Measurements from ENCODE around the gene APBB2. TPM values are rescaled to one million over a fixed set of nuclear protein-coding genes. Genes with fewer than 3 reads are reported as not detected.

The APBB2 gene
- total and polyA plus RNA-seq, 4 donors: 4.8 to 31.5 (median 11.2) TPM

DNA sequence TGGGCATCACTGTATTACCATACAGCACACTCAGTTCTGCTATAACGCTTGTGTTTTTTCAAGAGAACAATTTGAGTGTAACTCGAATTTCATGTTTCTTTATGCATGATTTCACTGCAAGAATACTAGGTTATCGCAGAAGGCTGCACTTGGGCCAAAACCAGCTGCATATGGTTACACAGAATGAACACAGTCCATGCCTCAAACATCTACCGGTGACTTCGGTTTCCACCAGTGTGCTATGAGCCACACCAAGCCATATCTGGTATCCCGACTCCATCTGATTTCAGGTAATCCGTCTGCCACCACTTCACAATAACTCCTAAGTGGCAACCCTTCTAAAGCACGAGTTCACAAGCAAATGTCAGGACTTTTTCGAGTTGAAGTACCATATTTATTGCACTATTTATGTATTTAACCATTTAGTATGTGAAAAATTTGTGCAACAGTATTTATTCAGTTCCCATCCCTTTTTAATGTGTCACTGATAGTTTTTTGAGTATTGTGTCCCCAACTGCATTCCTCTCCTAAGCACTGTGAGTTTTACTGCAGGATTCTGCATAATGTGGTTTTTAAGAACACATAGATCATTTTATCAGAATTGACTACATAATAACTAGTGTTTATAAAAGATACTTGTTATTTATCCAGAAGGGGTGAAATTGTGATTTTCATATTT lies 111.8 kb downstream of the APBB2 start:
- peaks cover 5 to 39% (median 30%) of the 10 kb centered on the region in 4 donors for H3K4me1 ChIP-seq (ENCODE audit: control insufficient read depth in 4 of 4, insufficient read depth in 4 of 4, low read length in 3 of 4)
- TF ChIP-seq FOXA1 (IDR thresholded peaks at IDR 0.05): no peak
- TF ChIP-seq FOXA2 (IDR thresholded peaks at IDR 0.05): no peak
- TF ChIP-seq TAF1 (conservative IDR thresholded peaks at IDR 0.05): no peak
- TF ChIP-seq, protein P1, sequence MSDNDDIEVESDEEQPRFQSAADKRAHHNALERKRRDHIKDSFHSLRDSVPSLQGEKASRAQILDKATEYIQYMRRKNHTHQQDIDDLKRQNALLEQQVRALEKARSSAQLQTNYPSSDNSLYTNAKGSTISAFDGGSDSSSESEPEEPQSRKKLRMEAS (IDR thresholded peaks at IDR 0.05): no peak
- TF ChIP-seq, protein P2, sequence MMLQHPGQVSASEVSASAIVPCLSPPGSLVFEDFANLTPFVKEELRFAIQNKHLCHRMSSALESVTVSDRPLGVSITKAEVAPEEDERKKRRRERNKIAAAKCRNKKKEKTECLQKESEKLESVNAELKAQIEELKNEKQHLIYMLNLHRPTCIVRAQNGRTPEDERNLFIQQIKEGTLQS (IDR thresholded peaks at IDR 0.05): no peak
- TF ChIP-seq HNF4A (conservative IDR thresholded peaks at IDR 0.05): no peak
- no peak for TF ChIP-seq GABPA (IDR thresholded peaks at IDR 0.05 in 1 of 2, conservative IDR thresholded peaks at IDR 0.05 in 1 of 2)
- TF ChIP-seq EGR1 (IDR thresholded peaks at IDR 0.05; ENCODE audit: low read depth in 2 of 2): no peak
- TF ChIP-seq, protein P3, sequence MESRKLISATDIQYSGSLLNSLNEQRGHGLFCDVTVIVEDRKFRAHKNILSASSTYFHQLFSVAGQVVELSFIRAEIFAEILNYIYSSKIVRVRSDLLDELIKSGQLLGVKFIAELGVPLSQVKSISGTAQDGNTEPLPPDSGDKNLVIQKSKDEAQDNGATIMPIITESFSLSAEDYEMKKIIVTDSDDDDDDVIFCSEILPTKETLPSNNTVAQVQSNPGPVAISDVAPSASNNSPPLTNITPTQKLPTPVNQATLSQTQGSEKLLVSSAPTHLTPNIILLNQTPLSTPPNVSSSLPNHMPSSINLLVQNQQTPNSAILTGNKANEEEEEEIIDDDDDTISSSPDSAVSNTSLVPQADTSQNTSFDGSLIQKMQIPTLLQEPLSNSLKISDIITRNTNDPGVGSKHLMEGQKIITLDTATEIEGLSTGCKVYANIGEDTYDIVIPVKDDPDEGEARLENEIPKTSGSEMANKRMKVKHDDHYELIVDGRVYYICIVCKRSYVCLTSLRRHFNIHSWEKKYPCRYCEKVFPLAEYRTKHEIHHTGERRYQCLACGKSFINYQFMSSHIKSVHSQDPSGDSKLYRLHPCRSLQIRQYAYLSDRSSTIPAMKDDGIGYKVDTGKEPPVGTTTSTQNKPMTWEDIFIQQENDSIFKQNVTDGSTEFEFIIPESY (IDR thresholded peaks at IDR 0.05): no peak
- TF ChIP-seq SP1 (IDR thresholded peaks at IDR 0.05): no peak
- no peak for TF ChIP-seq NR2F2 (IDR thresholded peaks at IDR 0.05)
- no peak for TF ChIP-seq YY1 (IDR thresholded peaks at IDR 0.05)
- TF ChIP-seq RXRA (IDR thresholded peaks at IDR 0.05): no peak
- TF ChIP-seq, protein P4, sequence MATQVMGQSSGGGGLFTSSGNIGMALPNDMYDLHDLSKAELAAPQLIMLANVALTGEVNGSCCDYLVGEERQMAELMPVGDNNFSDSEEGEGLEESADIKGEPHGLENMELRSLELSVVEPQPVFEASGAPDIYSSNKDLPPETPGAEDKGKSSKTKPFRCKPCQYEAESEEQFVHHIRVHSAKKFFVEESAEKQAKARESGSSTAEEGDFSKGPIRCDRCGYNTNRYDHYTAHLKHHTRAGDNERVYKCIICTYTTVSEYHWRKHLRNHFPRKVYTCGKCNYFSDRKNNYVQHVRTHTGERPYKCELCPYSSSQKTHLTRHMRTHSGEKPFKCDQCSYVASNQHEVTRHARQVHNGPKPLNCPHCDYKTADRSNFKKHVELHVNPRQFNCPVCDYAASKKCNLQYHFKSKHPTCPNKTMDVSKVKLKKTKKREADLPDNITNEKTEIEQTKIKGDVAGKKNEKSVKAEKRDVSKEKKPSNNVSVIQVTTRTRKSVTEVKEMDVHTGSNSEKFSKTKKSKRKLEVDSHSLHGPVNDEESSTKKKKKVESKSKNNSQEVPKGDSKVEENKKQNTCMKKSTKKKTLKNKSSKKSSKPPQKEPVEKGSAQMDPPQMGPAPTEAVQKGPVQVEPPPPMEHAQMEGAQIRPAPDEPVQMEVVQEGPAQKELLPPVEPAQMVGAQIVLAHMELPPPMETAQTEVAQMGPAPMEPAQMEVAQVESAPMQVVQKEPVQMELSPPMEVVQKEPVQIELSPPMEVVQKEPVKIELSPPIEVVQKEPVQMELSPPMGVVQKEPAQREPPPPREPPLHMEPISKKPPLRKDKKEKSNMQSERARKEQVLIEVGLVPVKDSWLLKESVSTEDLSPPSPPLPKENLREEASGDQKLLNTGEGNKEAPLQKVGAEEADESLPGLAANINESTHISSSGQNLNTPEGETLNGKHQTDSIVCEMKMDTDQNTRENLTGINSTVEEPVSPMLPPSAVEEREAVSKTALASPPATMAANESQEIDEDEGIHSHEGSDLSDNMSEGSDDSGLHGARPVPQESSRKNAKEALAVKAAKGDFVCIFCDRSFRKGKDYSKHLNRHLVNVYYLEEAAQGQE (IDR thresholded peaks at IDR 0.05): no peak
- no peak for TF ChIP-seq HNF4G (IDR thresholded peaks at IDR 0.05)
- H3K9me3 ChIP-seq (ENCODE audit: control insufficient read depth in 4 of 4, low read length in 3 of 4): no peaks in the 10 kb centered on the region
- no peak for DNase-seq (ENCODE audit: low spot score)
- H3K36me3 ChIP-seq (ENCODE audit: control insufficient read depth in 4 of 4, insufficient read depth in 3 of 4, low read depth in 1 of 4, low read length in 3 of 4): no peaks in the 10 kb centered on the region
- 91% methylated on average over 9 of the region's 9 CpGs for WGBS
- no peak overlapping the region for H3K27ac ChIP-seq (ENCODE audit: low read depth in 1 of 2, low read length in 2 of 2)
- no peak overlapping the region for H3K9ac ChIP-seq (ENCODE audit: low read depth in 1 of 2, low read length in 2 of 2)
- H3K4me3 ChIP-seq (ENCODE audit: low read depth in 1 of 3, low read length in 3 of 3): no peak overlapping the region
- H3K27me3 ChIP-seq (ENCODE audit: control insufficient read depth in 4 of 4, insufficient read depth in 4 of 4, low read length in 3 of 4): no peaks in the 10 kb centered on the region

DNA sequence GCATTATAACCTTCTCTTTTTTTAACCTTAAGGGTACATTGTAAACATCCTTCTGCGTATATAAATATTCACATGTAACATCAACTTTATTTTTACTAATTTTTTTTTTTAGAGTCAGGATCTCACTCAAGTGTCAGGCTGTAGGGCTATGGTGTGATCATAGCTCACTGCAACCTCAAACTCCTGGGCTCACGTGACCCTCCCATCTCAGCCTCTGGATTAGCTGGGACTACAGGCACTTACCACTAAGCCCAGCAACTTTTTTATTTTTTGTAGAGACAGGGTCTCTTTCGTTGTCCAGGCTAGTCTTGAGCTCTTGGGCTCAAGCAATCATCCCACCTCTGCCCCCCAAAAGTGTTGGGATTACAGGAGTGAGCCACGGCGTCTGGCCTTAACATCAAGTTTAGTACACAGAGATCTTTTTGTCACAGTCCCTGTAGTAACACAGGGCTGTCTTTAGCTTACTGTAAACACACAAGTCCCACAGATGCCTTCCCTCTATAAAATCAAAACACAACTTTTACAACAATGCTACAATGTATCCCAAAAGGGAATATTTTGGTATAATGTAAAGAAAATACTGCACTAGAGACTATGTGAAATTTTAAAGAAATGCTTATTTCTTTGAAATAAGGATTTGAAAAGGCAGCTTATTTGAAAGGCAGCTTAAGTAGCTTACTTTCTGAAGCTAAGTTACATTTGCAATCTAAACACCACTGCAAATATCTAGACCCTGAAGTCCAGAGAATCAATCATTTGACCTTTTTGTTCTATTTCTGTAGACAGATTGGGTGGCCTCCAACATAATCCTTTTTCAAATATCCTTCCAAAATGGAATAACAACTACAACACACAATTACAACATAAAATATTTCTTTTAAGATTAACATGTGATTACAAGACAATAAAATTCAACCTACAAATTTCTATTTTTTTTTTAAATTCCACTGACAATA lies 116.0 kb downstream of the APBB2 start:
- 75% methylated on average over 5 of the region's 5 CpGs for WGBS
- no peak for DNase-seq (ENCODE audit: low spot score)
- peak overlapping the region in 1 of 2 donors; percentile 20 for H3K27ac ChIP-seq (ENCODE audit: low read depth in 1 of 2, low read length in 2 of 2)
- no peak overlapping the region for H3K4me3 ChIP-seq (ENCODE audit: low read depth in 1 of 3, low read length in 3 of 3)
- no peaks in the 10 kb centered on the region for H3K9me3 ChIP-seq (ENCODE audit: control insufficient read depth in 4 of 4, low read length in 3 of 4)
- no peaks in the 10 kb centered on the region for H3K27me3 ChIP-seq (ENCODE audit: control insufficient read depth in 4 of 4, insufficient read depth in 4 of 4, low read length in 3 of 4)
- TF ChIP-seq RXRA (IDR thresholded peaks at IDR 0.05) (no peak), GABPA (IDR thresholded peaks at IDR 0.05 in 1 of 2, conservative IDR thresholded peaks at IDR 0.05 in 1 of 2) (no peak), HNF4G (IDR thresholded peaks at IDR 0.05) (no peak), JUND (IDR thresholded peaks at IDR 0.05) (no peak), TAF1 (conservative IDR thresholded peaks at IDR 0.05) (no peak), EGR1 (IDR thresholded peaks at IDR 0.05; ENCODE audit: low read depth in 2 of 2) (no peak), NR2F2 (IDR thresholded peaks at IDR 0.05) (peak; percentile 42)
- TF ChIP-seq, protein P3 (IDR thresholded peaks at IDR 0.05): no peak
- TF ChIP-seq, protein P5, sequence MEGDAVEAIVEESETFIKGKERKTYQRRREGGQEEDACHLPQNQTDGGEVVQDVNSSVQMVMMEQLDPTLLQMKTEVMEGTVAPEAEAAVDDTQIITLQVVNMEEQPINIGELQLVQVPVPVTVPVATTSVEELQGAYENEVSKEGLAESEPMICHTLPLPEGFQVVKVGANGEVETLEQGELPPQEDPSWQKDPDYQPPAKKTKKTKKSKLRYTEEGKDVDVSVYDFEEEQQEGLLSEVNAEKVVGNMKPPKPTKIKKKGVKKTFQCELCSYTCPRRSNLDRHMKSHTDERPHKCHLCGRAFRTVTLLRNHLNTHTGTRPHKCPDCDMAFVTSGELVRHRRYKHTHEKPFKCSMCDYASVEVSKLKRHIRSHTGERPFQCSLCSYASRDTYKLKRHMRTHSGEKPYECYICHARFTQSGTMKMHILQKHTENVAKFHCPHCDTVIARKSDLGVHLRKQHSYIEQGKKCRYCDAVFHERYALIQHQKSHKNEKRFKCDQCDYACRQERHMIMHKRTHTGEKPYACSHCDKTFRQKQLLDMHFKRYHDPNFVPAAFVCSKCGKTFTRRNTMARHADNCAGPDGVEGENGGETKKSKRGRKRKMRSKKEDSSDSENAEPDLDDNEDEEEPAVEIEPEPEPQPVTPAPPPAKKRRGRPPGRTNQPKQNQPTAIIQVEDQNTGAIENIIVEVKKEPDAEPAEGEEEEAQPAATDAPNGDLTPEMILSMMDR (IDR thresholded peaks at IDR 0.05; ENCODE audit: low read depth, low read length, missing input control): no peak
- H3K4me1 ChIP-seq (ENCODE audit: control insufficient read depth in 4 of 4, insufficient read depth in 4 of 4, low read length in 3 of 4): peaks cover 6 to 30% (median 21%) of the 10 kb centered on the region in 4 donors
- H3K9ac ChIP-seq (ENCODE audit: low read depth in 1 of 2, low read length in 2 of 2): peak overlapping the region in 1 of 2 donors; percentile 24
- H3K36me3 ChIP-seq (ENCODE audit: control insufficient read depth in 4 of 4, insufficient read depth in 3 of 4, low read depth in 1 of 4, low read length in 3 of 4): no peaks in the 10 kb centered on the region

Measured in liver (tissue), 9 donors.